Colon (tissue), 2 donors: Measurements from ENCODE around the gene IGF2R.
"Not testable (repeated sequence)": the region's sequence is repeated elsewhere in the genome, so short reads cannot be mapped to it uniquely, and the experiment has no call there.

Experiments used
- FAIRE-seq: peaks from 2 replicates; lab custom pipeline; 2012; peaks lifted over from hg19 to GRCh38; lab: Jason Lieb, UNC
- donor health status: control.
- donor health status: control.

Gene IGF2R

GRCh38 chr6:159999240-159999671 is 30.4 kb downstream of the IGF2R start:
- no peak for FAIRE-seq

- no peak for FAIRE-seq
Observed at GRCh38 chr6:160000280-160000704, 31.4 kb downstream of the IGF2R start.

- FAIRE-seq, result not testable (repeated sequence)
Observed at GRCh38 chr6:160000893-160001427, 32.1 kb downstream of the IGF2R start.

- FAIRE-seq, result no peak
Observed at GRCh38 chr6:160002882-160003281, 34.0 kb downstream of the IGF2R start.

- no peak for FAIRE-seq
Observed at GRCh38 chr6:160004018-160004417, 35.1 kb downstream of the IGF2R start.

- FAIRE-seq, result no peak
Observed at GRCh38 chr6:160004419-160005175, 35.7 kb downstream of the IGF2R start.

- FAIRE-seq, result no peak
Observed at GRCh38 chr6:160005211-160005610, 36.3 kb downstream of the IGF2R start.

- FAIRE-seq, result no peak
Observed at GRCh38 chr6:160005861-160006540, 37.1 kb downstream of the IGF2R start.

- no peak for FAIRE-seq
Observed at GRCh38 chr6:160007145-160007544, 38.3 kb downstream of the IGF2R start.

GRCh38 chr6:160007611-160008010 is 38.7 kb downstream of the IGF2R start:
- FAIRE-seq, result no peak

- no peak for FAIRE-seq
Observed at GRCh38 chr6:160010067-160010466, 41.2 kb downstream of the IGF2R start.

GRCh38 chr6:160013987-160014868 is 45.3 kb downstream of the IGF2R start:
- no peak for FAIRE-seq

- FAIRE-seq, result no peak
Observed at GRCh38 chr6:160014869-160015182, 45.9 kb downstream of the IGF2R start.

GRCh38 chr6:160015778-160016684 is 47.1 kb downstream of the IGF2R start:
- no peak for FAIRE-seq

- no peak for FAIRE-seq
Observed at GRCh38 chr6:160022101-160022500, 53.2 kb downstream of the IGF2R start.

- FAIRE-seq, result no peak
Observed at GRCh38 chr6:160022793-160023192, 53.9 kb downstream of the IGF2R start.

GRCh38 chr6:160024152-160024551 is 55.3 kb downstream of the IGF2R start:
- no peak for FAIRE-seq

- no peak for FAIRE-seq
Observed at GRCh38 chr6:160027076-160027475, 58.2 kb downstream of the IGF2R start.

- no peak for FAIRE-seq
Observed at GRCh38 chr6:160027931-160028330, 59.0 kb downstream of the IGF2R start.

GRCh38 chr6:160028487-160029275 is 59.8 kb downstream of the IGF2R start:
- FAIRE-seq, result no peak

GRCh38 chr6:160029525-160029924 is 60.6 kb downstream of the IGF2R start:
- FAIRE-seq, result no peak
